Muscle layer of duodenum (tissue), 2 donors: ENCODE measurements around the gene SLC6A1.

ENCODE experiments used
- H3K27ac ChIP-seq: one replicate; pipeline ENCODE4 v1.7.0; 2013; ENCODE audit warnings: mild to moderate bottlenecking, low read length
- H3K27me3 ChIP-seq: one replicate; pipeline ENCODE4 v1.7.0; 2013; ENCODE audit warnings: low read depth, mild to moderate bottlenecking, control low read depth, low read length
- H3K36me3 ChIP-seq, 2 donors: one replicate each; pipeline ENCODE4 v1.7.0; 2013; ENCODE audit warnings: low read length in 2 of 2, control low read depth in 1 of 2, mild to moderate bottlenecking in 1 of 2; ENCODE audit not compliant: insufficient read depth in 2 of 2, control insufficient read depth in 1 of 2
- H3K4me1 ChIP-seq, 2 donors: one replicate each; pipeline ENCODE4 v1.7.0; 2013; ENCODE audit warnings: low read length in 2 of 2, mild to moderate bottlenecking in 2 of 2, control low read depth in 1 of 2, moderate library complexity in 1 of 2; ENCODE audit not compliant: insufficient read depth in 2 of 2, control insufficient read depth in 1 of 2
- H3K4me3 ChIP-seq, 2 donors: one replicate each; pipeline ENCODE4 v1.7.0; 2013; ENCODE audit warnings: low read length in 2 of 2, low read depth in 1 of 2, mild to moderate bottlenecking in 1 of 2
- H3K9me3 ChIP-seq, 2 donors: one replicate each; pipeline ENCODE4 v1.7.0; 2013; ENCODE audit warnings: low read length in 2 of 2, control low read depth in 1 of 2, mild to moderate bottlenecking in 1 of 2; ENCODE audit not compliant: control insufficient read depth in 1 of 2
- donor health status: healthy.

SLC6A1 gene

DNA sequence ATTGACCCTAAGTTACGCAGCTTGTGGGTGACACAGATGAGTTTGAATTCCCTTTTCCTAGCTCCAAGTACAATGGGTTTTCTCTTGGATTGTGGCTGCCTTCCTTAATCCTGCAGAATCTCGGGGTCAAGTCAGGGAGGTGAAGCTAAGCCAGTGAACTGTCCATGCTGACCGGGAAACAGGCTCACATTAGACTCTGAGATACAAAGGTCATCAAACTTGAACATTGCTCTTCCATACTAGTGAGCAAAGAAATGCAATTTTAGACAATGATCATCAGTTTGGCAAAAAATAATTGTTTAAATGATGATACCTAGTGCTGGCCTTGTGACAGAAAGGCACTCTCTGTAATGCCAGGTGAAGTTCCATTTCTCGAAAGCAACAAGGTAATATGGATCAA lies 31.6 kb downstream of the SLC6A1 start:
- H3K36me3 ChIP-seq = no peaks in the 10 kb centered on the region
- no peak overlapping the region for H3K4me3 ChIP-seq
- no peaks in the 10 kb centered on the region for H3K9me3 ChIP-seq
- H3K27me3 ChIP-seq = no peaks in the 10 kb centered on the region
- H3K27ac ChIP-seq = no peak overlapping the region
- no peaks in the 10 kb centered on the region for H3K4me1 ChIP-seq

DNA sequence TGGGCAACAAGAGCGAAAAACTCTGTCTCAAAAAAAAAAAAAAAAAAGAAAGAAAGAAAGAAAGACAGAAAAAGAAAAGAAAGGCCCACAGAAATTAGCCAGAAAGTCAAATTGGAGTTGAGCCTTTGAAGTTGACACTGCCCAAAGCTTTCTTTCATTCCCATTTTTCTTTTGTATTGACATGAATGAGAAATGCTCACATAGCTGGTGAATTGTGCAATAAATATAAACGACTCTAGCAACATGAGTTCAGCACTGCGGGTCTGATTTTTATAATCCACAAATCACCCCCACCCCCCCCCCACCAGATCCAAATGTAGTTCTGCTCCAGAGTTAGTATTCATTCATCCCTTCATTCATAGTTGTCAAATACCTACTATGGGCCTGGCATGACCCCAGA lies 37.4 kb downstream of the SLC6A1 start:
- Histone ChIP-seq H3K4me3 (no peak overlapping the region), H3K27me3 (no peaks in the 10 kb centered on the region), H3K36me3 (no peaks in the 10 kb centered on the region), H3K4me1 (no peaks in the 10 kb centered on the region), H3K9me3 (no peaks in the 10 kb centered on the region), H3K27ac (no peak overlapping the region)

DNA sequence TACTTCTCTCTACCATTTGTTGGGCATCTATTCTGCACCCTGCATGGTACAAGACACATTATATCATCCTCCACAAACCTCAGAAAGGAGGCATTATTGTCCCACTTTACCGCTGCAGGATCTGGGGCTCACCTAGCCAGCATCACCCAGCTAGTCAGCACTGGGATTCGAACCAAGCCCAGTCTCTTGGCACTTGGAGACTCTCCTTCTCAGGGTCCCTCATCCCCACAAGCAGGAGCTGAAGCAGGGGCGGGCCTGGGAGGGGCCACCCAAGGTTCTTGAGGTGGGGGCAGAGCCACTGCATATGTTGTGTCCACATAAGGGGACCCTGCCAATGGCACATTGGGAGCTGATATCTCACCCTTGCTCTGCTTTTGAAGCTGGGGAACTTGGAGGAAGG lies 41.3 kb downstream of the SLC6A1 start:
- Histone ChIP-seq H3K4me3 (no peak overlapping the region), H3K36me3 (no peaks in the 10 kb centered on the region)

DNA sequence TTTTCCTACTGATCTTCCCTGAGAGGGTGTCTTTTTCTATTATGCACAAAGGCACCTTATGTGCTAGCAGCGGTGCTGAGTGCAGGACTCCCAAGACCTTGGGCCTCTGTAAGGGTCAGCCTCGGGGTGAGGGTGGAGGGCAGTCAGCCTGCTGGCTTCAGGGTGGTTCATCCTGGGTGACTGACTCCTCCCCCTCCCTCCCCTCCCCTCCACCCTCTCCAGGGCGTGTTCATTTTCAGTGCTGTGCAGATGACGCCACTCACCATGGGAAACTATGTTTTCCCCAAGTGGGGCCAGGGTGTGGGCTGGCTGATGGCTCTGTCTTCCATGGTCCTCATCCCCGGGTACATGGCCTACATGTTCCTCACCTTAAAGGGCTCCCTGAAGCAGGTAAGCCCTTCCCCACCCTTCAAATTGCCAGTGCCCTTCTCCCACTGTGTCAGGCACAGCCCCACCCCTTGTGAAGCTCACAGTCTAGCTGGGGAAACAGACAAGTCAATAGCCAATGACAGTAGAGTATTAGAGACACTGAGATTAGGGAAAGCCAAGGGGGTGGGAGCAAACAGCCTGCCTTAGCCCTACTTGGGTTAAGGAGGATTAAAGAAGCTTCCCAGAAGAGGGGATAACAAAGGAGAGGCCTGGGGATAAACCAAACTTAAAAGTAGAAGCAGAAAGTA lies 41.9 kb downstream of the SLC6A1 start:
- H3K27ac ChIP-seq = no peak overlapping the region

More for the DNA sequence above, 41.3 kb downstream of the SLC6A1 start:
- H3K27me3 ChIP-seq = peaks cover 3% of the 10 kb centered on the region
- H3K27ac ChIP-seq = no peak overlapping the region
- no peaks in the 10 kb centered on the region for H3K4me1 ChIP-seq
- no peaks in the 10 kb centered on the region for H3K9me3 ChIP-seq

DNA sequence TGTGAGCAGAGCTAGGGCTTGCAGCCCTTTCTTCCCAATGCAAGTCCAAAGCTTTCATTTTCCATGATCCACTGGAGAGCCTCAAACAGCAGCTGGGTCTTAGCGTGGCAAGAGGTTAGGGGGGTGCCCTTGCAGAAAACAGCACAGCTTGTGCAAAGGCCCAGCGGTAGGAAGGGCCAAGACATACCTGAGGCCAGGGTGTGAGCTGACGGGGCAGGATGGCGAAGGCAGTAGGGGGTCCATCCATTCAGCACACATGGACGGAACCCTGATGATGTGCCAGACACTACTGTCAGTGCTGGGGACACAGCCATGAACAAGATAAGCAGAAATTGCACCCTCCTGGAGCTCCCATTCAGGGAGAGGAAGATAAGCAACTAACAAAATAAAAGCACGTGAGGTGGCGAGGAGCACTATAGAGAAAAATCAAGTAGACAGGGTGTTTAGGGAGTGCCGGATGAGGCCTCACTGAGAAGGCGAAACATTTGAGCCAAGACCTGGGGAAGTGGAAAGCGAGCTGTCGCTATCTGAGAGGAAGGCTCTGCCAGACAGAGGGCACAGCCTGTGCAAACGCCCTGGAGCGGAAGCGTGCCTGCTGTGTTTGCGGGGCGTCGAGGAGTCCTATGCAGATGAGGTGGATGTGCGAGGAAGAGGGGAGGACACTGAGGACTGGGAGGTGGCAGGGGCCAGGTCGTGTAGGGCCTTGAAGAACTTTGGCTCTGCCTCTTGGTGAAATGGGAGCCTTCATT lies 43.4 kb downstream of the SLC6A1 start:
- Histone ChIP-seq H3K36me3 (no peaks in the 10 kb centered on the region), H3K4me3 (no peak overlapping the region), H3K9me3 (no peaks in the 10 kb centered on the region), H3K27me3 (peaks cover 3% of the 10 kb centered on the region), H3K27ac (no peak overlapping the region), H3K4me1 (no peaks in the 10 kb centered on the region)

More for the DNA sequence above, 41.9 kb downstream of the SLC6A1 start:
- no peak overlapping the region for H3K4me3 ChIP-seq
- H3K4me1 ChIP-seq = no peaks in the 10 kb centered on the region
- peaks cover 3% of the 10 kb centered on the region for H3K27me3 ChIP-seq
- H3K9me3 ChIP-seq = no peaks in the 10 kb centered on the region
- H3K36me3 ChIP-seq = no peaks in the 10 kb centered on the region

DNA sequence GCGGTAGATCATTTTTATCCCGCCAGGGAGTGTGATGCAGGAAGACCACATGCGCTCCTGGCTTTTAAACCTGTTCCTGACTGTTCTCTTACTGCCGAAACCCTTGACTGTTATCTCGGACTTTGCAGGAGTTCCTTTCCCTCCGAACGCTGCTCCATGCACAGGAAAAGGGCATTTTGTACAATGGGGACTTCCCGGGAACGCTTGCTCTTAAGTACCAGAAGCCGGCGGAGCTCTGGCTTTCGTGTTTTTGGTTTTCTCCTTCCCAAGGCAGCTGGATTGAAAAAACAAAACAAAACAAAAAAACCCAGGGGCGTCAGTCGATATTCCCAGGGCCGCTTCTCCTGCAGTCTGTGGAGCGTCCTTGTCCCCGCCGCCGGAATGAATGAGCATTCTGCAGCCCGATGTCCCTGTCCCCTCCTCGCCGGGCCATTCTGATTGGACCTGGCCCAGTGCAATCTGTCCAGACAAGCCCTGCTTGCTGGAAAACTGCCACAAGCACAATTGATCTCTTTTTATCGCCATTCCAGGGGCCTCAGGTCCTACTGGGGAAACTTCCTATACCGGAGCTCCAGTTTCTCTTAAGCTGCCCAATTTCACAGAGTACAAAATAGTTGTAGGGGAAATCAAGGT lies 44.8 kb downstream of the SLC6A1 start:
- Histone ChIP-seq H3K4me3 (no peak overlapping the region), H3K4me1 (no peaks in the 10 kb centered on the region), H3K27ac (no peak overlapping the region), H3K9me3 (no peaks in the 10 kb centered on the region), H3K36me3 (no peaks in the 10 kb centered on the region), H3K27me3 (peaks cover 3% of the 10 kb centered on the region)

DNA sequence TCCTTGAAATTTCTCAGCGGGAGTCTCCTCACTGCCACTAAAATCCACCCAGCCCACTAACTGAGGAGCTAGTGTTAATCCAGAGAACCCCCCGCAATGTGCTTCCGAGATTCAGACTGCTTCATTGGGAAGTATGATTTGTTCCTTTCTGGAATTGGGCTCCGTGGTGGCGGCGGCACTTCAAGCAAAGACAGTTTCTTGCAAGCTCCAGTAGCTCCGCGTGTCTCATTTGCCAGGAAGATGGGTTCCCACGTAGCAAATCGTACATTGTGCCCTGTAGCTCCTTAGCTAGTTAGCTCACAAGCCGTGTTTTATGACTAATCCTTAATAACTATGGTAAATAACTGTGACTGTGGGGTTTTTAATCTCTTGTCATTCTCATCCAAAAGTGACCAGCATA lies 45.4 kb downstream of the SLC6A1 start:
- Histone ChIP-seq H3K27me3 (peaks cover 3% of the 10 kb centered on the region), H3K4me3 (no peak overlapping the region), H3K36me3 (no peaks in the 10 kb centered on the region), H3K9me3 (no peaks in the 10 kb centered on the region), H3K4me1 (no peaks in the 10 kb centered on the region), H3K27ac (no peak overlapping the region)

DNA sequence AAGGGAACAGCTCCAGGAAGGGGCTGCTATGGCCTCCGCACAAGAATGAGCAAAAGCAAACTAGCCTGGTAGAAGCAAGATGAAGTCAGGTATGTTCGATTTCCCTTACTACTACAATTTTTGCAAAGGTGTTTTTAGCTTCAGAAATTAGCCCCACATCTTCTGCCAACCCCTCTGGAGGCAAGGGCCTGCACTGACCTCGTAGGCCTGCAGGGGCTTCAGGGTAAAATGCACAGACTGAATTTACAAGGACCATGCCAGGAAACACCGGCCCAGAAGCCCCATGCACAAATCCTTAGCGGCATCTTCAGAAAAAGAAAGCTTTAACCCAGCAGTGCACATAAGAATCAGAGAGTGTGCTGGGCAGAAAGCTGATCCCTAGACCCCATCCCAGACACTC lies 53.0 kb downstream of the SLC6A1 start:
- Histone ChIP-seq H3K4me3 (no peak overlapping the region), H3K36me3 (no peaks in the 10 kb centered on the region), H3K9me3 (no peaks in the 10 kb centered on the region), H3K27me3 (no peaks in the 10 kb centered on the region), H3K4me1 (no peaks in the 10 kb centered on the region), H3K27ac (no peak overlapping the region)

DNA sequence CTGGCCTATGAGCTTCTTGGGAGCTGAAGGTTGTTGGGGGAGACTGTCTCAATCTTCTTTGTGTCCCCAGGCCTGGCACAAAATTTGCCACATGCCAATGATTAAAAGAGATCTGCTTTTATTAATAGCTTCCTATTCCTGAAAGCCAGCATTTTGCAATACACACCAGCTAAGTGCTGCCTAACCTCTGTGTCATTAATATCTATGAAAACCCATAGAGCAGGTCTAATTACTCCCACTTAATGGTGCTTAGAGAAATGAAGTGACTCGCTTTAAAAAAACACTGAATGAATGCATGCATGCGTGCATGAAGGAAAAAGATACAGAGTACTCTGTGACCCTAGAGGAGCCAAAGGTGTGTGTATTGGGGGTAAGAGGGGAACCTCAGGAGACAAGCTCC lies 55.0 kb downstream of the SLC6A1 start:
- Histone ChIP-seq H3K27me3 (no peaks in the 10 kb centered on the region), H3K9me3 (no peaks in the 10 kb centered on the region), H3K4me1 (no peaks in the 10 kb centered on the region), H3K27ac (no peak overlapping the region), H3K36me3 (no peaks in the 10 kb centered on the region), H3K4me3 (no peak overlapping the region)

DNA sequence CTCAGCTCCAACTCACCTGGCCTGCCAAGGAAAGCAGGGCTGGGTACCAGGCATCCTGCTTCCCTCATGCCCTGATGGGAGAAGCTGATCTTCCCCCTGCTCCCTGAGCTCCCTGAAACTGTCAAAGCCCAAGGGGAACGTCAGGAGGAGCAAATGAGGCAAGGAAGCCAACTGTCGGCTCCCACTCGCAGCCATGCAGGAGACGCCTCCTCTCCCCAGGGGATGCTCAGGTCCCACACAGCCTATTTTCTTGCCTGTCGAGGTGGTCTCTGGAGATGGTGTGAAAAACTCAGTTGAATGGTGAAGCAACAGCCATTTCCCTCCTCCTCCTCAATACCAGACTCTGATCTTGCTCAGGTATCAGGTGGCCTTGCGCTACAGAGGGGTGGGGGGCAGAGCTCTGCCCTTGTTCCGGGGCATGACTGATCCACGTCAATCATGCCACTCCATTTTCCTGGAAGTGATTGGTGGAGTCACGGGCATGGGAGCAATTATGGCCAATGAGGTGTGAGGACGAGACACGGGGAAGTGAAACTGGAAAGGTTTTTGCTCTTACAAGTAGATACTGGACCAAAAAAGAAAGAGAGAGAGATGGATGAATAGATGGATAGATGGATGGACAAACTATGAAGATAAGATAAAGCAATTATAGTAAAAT lies 58.2 kb downstream of the SLC6A1 start:
- H3K4me1 ChIP-seq = no peaks in the 10 kb centered on the region
- no peaks in the 10 kb centered on the region for H3K36me3 ChIP-seq
- no peak overlapping the region for H3K4me3 ChIP-seq
- no peak overlapping the region for H3K27ac ChIP-seq
- H3K9me3 ChIP-seq = no peaks in the 10 kb centered on the region
- no peaks in the 10 kb centered on the region for H3K27me3 ChIP-seq

DNA sequence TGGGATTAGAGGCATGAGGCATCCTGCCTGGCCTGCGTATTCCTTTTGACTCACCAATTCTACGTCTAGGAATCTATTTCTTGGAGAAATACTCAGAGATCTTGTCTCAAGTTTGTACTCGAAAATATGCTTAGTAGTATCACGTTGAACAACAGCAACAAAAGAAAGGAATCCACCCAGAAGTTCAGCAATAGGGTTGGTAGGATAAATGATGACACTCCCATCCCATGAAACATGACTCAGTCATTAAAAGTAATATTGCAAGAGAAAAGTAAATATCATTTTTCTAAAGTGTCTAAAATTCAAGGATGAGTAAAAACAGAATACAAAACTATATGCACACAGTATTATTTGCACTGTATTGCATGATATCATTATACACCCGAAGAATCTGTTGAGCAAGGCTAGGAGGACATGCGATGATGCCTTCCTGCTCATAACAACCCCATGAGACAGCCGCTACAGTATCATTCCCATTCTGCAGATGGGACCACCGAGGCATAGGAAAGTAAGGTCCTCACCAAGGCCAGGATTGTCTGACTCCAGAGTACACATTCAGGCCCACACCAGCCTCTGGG lies 61.5 kb downstream of the SLC6A1 start:
- Histone ChIP-seq H3K27ac (no peak overlapping the region), H3K4me1 (no peaks in the 10 kb centered on the region), H3K9me3 (no peaks in the 10 kb centered on the region), H3K36me3 (no peaks in the 10 kb centered on the region), H3K4me3 (no peak overlapping the region), H3K27me3 (peaks cover 3% of the 10 kb centered on the region)
